Activated T-helper 2 cell treated with anti-CD3 and anti-CD28 coated beads, Interferon-gamma antibody, Interleukin-2, Interleukin-4, amounts not matched to agents 10 μg/mL and 5 μg/mL and 100 μg/mL, durations not matched to agents 14 hours and 24 hours and 36 hours (primary cell): ENCODE data around the gene TOLLIP. TPM values are rescaled to one million over a fixed set of nuclear protein-coding genes. Genes with fewer than 3 reads are reported as not detected.
A peak's percentile ranks its signal among the peaks of the same experiment; 100 is the strongest.
"Not testable (repeated sequence)": the region's sequence is repeated elsewhere in the genome, so short reads cannot be mapped to it uniquely, and the experiment has no call there.

Source experiments
- DNase-seq: peaks from one replicate; pipeline ENCODE4 v3.0.0; 2021; ENCODE audit warnings: low spot score
- H3K27ac Mint-ChIP-seq: one replicate; pipeline ENCODE4 v1.8.0; 2021; ENCODE audit warnings: mixed read lengths
- H3K27me3 Mint-ChIP-seq: one replicate; pipeline ENCODE4 v1.8.0; 2021; ENCODE audit warnings: low read depth, mixed read lengths
- H3K36me3 Mint-ChIP-seq: one replicate; pipeline ENCODE4 v1.8.0; 2021; ENCODE audit warnings: low read depth, mixed read lengths
- H3K4me1 Mint-ChIP-seq: one replicate; pipeline ENCODE4 v1.8.0; 2021; ENCODE audit warnings: low read depth, mixed read lengths
- H3K4me3 Mint-ChIP-seq: one replicate; pipeline ENCODE4 v1.8.0; 2021; ENCODE audit warnings: low read depth, mild to moderate bottlenecking, moderate library complexity, mixed read lengths
- H3K9me3 Mint-ChIP-seq: one replicate; pipeline ENCODE4 v1.8.0; 2021; ENCODE audit warnings: mixed read lengths
- intact Hi-C: fragments of 100-400 bp; cut with micrococcal nuclease; formaldehyde crosslinking; loops from one replicate; pipeline ENCODE4 v1.15.1; 2023
- total RNA-seq: library from RNA; stranded (reverse); gene quantifications from 2 replicates; pipeline ENCODE4 v1.2.3, GENCODE V29; 2022

Gene TOLLIP
- 33.6 and 35.0 TPM in 2 replicates for total RNA-seq

DNA sequence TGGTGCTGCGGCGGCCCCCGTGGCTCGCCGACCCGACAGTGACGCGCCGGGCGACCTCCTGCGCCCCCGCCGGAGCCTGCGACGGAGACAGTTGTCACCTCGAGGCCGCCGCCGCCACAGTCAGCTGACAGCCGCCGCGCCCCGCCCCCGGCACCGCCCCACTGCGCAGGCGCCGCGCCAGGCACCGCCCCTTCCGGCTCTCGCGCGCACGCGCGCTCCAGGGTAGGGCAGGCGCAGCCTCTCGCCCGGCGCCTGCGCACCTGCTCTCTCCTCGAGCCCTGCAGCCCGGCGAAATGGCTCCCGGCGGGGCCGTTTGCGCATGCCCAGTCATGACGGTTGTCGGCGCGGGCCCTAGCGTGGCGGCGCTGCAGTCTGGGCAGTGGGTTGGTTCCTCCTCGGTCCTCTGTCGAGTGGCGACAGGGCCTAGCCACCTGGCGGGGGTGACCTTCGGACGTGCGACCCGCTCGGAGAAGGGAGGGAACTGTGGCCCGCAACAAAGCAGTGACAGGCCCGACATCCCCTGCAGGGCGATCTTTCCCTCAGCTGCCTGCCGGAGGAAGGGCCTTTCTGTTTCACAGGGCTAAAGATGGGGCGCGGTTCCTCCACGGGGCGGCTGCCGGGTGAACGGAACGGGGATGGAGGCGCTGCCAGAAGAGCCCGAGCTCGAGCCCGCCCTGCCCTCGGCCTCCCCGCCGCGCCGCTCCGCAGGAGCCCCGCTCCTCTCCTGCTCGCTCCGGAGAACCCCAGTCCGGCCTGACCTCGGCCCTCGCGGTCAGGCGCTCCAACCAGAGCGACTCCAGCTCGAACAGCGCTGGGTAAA is at the start of gene TOLLIP:
TSS of gene TOLLIP (minus strand) at position 135 of the 820 bp plus-strand sequence. CDS start at position 1, 134 bp downstream.
- H3K27me3 Mint-ChIP-seq = peaks cover 19% of the 10 kb centered on the region
- intact Hi-C loops = loop anchor here (2.0 to 5.0 kb wide), 2 partner anchors 21 to 78 kb away; partner anchors contain the start of gene BRSK2

DNA sequence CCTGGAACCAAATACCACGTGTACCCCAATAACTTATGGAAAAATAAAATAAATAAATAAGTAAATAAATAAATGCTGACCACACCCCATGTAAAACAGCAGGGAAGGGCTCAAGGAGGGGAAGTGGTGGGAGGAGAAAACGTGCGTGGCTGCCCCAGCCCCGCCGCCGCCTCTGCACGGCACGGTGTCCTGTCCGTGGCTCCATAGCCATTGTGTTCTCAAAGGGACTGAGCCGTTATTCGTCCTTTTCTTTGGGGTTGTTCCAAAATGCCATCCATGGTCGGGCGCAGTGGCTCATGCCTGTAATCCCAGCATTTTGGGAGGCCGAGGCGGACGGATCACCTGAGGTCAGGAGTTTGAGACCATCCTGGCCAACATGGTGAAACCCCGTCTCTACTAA is 49.5 kb upstream of the TOLLIP start:
- H3K27ac Mint-ChIP-seq, H3K4me1 Mint-ChIP-seq, DNase-seq, H3K4me3 Mint-ChIP-seq, intact Hi-C loops, H3K9me3 Mint-ChIP-seq, H3K27me3 Mint-ChIP-seq, H3K36me3 Mint-ChIP-seq: not testable (repeated sequence)

More for the DNA sequence above, at the start of gene TOLLIP:
- Mint-ChIP-seq H3K27ac (peak within 1 kb of the TSS; percentile 88), H3K4me1 (peaks cover 25% of the 10 kb centered on the region), H3K4me3 (peak within 1 kb of the TSS; percentile 78), H3K36me3 (peaks cover 23% of the 10 kb centered on the region), H3K9me3 (peaks cover 19% of the 10 kb centered on the region)
- DNase-seq = peak; percentile 96

DNA sequence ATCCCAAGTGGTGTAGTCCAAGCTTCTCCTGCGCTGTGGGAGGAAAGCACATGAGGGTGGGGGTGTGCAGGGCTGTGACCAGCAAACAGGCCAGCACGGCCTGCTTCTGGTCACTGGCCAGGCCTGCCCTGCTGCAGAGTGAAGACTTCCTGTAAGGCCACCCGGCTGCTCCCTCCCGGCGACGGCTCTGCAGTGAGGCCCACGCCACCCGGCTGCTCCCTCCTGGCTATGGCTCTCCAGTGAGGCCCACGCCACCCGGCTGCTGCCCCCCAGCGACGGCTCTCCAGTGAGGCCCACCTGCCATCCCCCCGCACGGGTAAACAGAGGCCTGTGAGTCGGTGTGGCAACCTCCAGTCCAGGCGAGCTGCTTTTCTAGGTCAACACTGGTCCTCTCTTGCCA is 48.9 kb upstream of the TOLLIP start:
- no peaks in the 10 kb centered on the region for H3K36me3 Mint-ChIP-seq
- H3K27ac Mint-ChIP-seq = no peak overlapping the region
- DNase-seq = no peak
- H3K4me3 Mint-ChIP-seq = no peak overlapping the region
- intact Hi-C loops = no loop called here
- no peaks in the 10 kb centered on the region for H3K27me3 Mint-ChIP-seq
- H3K9me3 Mint-ChIP-seq = no peaks in the 10 kb centered on the region
- no peaks in the 10 kb centered on the region for H3K4me1 Mint-ChIP-seq

DNA sequence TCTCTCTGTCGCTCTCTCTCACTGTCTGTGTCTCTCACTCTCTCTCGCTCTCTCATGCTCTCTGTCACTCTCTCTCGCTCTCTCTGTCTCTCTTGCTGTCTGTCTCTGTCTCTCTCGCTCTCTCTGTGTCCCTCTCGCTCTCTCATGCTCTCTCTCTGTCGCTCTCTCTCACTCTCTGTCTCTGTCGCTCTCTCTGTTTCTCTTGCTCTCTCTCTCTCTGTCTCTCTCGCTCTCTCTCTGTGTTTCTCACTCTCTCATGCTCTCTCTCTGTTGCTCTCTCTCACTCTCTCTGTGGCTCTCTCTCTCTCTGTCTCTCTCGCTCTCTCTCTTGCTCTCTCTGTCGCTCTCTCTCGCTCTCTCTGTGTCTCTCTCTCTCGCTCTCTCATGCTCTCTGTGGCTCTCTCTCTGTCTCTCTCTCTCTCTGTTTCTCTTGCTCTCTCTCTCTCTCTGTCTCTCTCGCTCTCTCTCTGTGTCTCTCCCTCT is 47.1 kb upstream of the TOLLIP start:
- Mint-ChIP-seq H3K9me3 (no peaks in the 10 kb centered on the region), H3K4me3 (no peak overlapping the region), H3K4me1 (no peaks in the 10 kb centered on the region), H3K36me3 (no peaks in the 10 kb centered on the region), H3K27ac (no peak overlapping the region), H3K27me3 (no peaks in the 10 kb centered on the region)
- intact Hi-C loops = no loop called here
- no peak for DNase-seq

DNA sequence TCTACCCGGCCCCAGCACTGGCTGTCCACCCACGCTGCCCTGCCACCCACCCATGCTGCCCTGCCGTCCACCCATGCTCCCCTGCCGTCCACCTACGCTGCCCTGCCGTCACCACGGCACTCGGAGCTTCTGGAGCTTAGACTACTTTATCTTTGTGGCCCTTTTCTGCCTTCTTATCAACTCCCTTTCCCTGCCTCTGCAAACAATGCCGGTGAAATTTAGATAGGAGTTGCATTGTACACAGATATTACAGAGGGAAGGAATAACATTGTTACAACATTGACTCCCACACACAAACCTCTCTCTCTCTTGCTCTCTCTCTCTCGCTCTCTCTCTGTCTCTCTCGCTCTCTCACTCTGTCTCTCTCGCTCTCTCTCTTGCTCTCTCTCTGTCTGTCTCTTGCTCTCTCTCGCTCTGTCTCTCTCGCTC is 46.6 kb upstream of the TOLLIP start:
- no peak for DNase-seq

DNA sequence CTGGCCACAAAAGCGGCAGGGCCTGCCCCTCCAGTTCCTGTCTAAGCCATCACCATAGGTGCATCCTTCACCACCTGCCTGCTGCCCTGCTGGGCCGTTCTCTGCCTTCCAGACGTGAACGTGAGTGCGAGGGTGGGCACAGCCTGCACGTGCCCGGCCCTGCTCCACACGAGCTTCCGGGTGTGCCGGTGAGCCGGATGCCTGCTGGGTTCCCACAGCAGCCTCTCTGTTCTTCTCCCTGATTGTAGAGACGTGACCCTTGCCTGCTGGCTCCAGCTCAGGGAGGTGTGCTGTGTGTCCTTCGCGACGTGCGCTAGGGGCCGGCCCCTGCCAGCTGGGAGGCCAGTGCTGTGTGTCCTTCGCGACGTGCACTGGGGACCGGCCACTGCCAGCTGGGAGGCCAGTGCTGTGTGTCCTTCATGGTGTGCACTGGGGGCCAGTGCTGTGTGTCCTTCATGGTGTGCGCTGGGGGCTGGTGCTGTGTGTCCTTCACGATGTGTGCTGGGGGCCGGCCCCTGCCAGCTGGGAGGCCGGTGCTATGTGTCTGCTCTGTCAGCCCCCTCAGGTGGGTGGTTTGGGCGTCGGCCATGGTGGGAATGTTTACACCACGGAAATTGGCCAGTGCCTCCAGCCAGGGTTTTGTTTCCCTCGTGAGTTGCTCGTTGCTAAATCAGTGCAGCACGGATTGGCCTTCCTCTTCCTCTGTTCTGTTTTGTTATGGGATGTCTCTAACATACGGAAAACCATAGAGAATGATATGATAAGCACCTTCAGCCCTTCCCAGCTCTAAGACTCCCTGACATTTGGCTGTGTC is 44.9 kb upstream of the TOLLIP start:
- H3K27ac Mint-ChIP-seq = no peak overlapping the region
- DNase-seq = no peak
- intact Hi-C loops = no loop called here
- H3K27me3 Mint-ChIP-seq = no peaks in the 10 kb centered on the region
- no peaks in the 10 kb centered on the region for H3K36me3 Mint-ChIP-seq
- no peaks in the 10 kb centered on the region for H3K9me3 Mint-ChIP-seq
- H3K4me1 Mint-ChIP-seq = no peaks in the 10 kb centered on the region
- H3K4me3 Mint-ChIP-seq = no peak overlapping the region

More for the DNA sequence above, 46.6 kb upstream of the TOLLIP start:
- Mint-ChIP-seq H3K9me3 (no peaks in the 10 kb centered on the region), H3K27ac (no peak overlapping the region), H3K4me1 (no peaks in the 10 kb centered on the region), H3K36me3 (no peaks in the 10 kb centered on the region), H3K27me3 (no peaks in the 10 kb centered on the region), H3K4me3 (no peak overlapping the region)
- intact Hi-C loops = no loop called here

DNA sequence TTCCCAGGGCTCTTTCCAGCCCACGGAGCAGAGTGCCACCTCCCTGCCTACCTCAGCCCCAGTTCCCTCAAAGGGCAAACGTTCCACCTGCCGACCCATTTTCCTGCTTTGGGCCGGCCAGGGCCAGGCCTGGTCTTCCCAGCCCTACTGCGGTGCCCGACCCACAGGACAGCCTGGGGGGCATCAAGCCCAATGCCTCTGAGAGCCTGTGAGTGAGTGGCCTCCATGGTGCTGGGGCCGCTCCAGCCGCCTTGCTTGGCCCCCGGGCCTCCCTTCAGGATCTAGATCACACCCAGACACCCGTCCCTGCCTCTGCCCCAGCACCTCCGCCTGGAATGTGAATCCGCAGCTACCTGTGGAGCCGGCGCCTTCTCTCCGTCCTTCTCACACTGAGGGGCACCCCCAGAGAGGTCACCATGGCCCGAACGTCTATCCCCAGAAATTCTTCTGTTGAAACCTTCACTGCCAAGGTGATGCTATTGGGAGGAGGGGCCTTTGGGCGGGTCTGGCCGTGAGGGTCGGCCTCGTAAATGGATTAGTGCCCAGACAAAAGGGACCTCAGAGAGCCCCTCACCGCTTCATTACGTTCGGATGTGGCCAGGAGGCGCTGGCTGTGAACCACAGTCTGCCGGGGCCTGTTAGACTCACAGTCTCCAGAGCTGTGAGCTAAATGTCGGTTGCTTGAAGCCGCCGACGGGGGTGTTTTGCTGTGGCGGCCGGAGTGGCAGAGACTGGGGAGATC is 44.1 kb upstream of the TOLLIP start:
- no peak for DNase-seq
- H3K36me3 Mint-ChIP-seq = no peaks in the 10 kb centered on the region
- no peak overlapping the region for H3K4me3 Mint-ChIP-seq
- H3K27me3 Mint-ChIP-seq = no peaks in the 10 kb centered on the region
- no peaks in the 10 kb centered on the region for H3K4me1 Mint-ChIP-seq
- intact Hi-C loops = no loop called here
- no peaks in the 10 kb centered on the region for H3K9me3 Mint-ChIP-seq
- no peak overlapping the region for H3K27ac Mint-ChIP-seq

DNA sequence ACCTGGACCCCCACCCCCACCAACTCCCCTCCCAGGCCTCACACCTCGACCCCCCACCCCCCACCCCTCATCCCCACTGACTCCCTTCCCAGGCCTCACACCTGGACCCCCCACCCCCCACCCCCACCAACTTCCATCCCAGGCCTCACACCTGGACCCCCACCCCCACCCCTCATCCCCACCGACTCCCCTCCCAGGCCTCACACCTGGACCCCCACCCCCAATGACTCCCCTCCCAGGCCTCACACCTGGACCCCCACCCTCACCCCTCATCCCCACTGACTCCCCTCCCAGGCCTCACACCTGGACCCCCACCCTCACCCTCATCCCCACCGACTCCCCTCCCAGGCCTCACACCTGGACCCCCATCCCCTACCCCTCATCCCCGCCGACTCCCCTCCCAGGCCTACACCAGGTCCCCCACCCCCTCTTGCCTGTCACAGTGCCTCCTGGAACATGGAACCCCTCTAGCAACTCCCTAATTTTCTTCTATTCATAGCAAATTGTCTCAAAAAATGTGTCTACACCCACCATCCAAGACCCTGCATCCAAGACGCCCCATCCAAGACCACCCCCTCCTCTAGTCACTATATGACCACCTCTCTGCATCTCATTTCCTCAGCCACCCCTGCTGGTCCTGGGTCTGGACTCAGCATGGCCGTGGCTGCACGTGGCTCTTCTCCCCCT is 43.4 kb upstream of the TOLLIP start:
- DNase-seq = no peak
- intact Hi-C loops = no loop called here
- Mint-ChIP-seq H3K4me1 (no peaks in the 10 kb centered on the region), H3K36me3 (no peaks in the 10 kb centered on the region), H3K9me3 (no peaks in the 10 kb centered on the region), H3K27ac (no peak overlapping the region), H3K27me3 (no peaks in the 10 kb centered on the region), H3K4me3 (no peak overlapping the region)

DNA sequence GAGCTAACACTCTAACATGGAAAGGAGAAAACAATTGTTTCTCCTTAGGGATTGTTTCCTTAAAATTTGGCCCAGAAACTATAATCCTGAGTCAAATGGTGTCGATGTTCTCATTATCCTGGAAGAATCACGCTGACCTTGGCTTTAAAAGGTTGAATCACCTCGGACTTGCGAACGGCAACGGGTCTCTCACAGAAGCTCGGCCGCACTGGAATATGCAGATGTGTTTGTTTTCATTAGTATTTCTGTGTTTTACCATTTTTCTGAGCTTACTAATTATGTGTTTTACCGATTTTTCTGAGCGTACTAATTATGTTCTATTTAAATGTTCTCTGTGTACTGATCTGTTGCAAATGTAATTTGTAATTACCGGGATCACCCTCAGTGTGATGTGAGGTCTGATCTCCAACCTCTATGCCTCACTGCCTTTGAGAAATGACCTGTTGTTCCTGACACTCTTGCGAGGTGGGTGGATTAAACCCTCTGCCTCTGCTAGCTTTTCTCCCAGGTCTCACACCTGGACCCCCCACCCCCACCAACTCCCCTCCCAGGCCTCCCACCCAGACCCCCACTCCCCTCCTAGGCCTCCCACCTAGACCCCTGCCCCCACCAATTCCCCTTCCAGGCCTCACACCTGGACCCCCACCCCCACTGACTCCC is 42.0 kb upstream of the TOLLIP start:
- no peaks in the 10 kb centered on the region for H3K4me1 Mint-ChIP-seq
- H3K9me3 Mint-ChIP-seq = no peaks in the 10 kb centered on the region
- no peak overlapping the region for H3K27ac Mint-ChIP-seq
- no peak for DNase-seq
- intact Hi-C loops = no loop called here
- H3K4me3 Mint-ChIP-seq = no peak overlapping the region
- no peaks in the 10 kb centered on the region for H3K27me3 Mint-ChIP-seq
- no peaks in the 10 kb centered on the region for H3K36me3 Mint-ChIP-seq

DNA sequence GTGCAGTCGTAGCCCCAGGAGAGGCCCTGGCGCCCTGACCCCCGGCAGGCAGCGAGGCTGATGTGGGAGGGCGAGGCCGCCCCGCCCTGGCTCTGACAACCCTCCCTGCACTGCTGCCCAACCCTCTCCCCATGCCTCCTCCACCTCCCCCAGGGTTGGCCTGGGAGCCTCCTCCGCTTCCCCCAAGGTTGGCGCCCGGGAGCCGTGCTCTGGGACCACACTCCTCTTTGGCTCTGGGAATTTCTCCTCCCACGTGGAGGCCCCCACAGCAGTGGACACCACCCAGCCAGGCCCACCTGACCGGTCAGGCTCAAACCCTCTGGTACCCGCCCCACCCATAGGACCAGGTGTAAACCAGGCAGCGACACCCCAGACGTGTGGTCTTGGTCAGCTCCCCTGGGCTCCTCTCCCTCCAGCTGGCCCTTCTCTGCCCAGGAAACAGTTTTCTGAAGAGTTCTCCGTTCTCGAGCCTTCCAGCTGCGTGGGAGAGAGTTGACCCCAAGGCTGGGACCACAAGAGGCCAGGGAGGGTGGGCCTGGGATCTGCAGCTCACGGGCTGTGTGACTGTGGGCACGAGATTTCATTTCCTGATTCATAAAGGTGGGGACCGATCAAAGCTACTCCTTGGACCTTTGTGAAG is 40.8 kb upstream of the TOLLIP start:
- no peaks in the 10 kb centered on the region for H3K27me3 Mint-ChIP-seq
- no peaks in the 10 kb centered on the region for H3K4me1 Mint-ChIP-seq
- H3K9me3 Mint-ChIP-seq = no peaks in the 10 kb centered on the region
- intact Hi-C loops = no loop called here
- no peak overlapping the region for H3K4me3 Mint-ChIP-seq
- no peak for DNase-seq
- no peak overlapping the region for H3K27ac Mint-ChIP-seq
- H3K36me3 Mint-ChIP-seq = no peaks in the 10 kb centered on the region

DNA sequence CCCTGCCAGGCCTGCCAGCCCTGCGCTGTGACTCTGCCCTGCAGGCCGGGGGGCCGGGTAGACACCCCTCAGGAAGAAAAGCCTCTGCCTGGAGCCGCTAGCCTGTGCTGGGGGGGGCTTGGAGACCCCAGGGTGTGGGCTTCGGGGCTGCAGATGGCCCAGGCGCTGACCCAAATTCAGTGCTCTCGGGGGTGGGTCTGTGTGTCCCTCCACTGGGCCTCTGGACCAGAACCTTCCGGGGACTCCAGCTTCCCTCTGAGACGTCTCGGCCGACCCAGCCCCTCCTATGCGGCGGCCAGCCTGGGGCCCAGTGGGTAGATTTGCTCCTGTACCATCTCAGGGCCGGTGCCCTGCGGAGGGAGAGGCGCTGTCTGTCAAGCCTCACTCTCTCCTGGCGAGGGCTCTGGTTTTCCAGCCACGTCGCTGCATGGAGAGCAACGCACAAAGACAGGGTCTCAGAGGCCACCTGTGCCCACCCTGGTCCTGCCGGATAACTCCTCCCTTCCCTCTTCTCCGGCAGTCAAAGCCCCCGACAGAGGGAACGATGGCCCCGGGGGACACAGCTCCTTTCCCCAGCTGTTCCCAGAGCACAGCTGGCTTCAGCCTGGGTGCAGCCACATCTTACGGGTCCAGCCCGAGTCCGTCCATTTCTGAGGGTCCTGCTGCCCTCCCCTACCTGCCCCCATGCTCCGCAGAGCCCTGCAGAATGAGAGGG is 40.1 kb upstream of the TOLLIP start:
- Mint-ChIP-seq H3K36me3 (no peaks in the 10 kb centered on the region), H3K27me3 (no peaks in the 10 kb centered on the region), H3K9me3 (no peaks in the 10 kb centered on the region), H3K4me1 (no peaks in the 10 kb centered on the region), H3K4me3 (no peak overlapping the region), H3K27ac (no peak overlapping the region)
- DNase-seq = no peak
- intact Hi-C loops = no loop called here
